ENCODE data around the gene MBD3. TPM values are rescaled to one million over a fixed set of nuclear protein-coding genes. Genes with fewer than 3 reads are reported as not detected.
A peak's percentile ranks its signal among the peaks of the same experiment; 100 is the strongest.

Gene MBD3
- total RNA-seq, 4 donors from 2014 or later, result 53.8 to 75.9 (median 64.5) TPM

- intact Hi-C loops (cut with DNase I; ENCODE audit: low total_unique reads), result loop anchor here (5.0 kb wide), 1 partner anchor 37 kb away; no protein-coding TSS in a partner anchor
- no peaks in the 10 kb centered on the region for H3K4me1 ChIP-seq
- no peaks in the 10 kb centered on the region for H3K9me3 ChIP-seq
- TF ChIP-seq POLR2A (IDR thresholded peaks at IDR 0.05), result no peak
- TF ChIP-seq CTCF (IDR thresholded peaks at IDR 0.05), result no peak
- H3K4me3 ChIP-seq, result no peak overlapping the region
- no peak for DNase-seq
- H3K27me3 ChIP-seq, result no peaks in the 10 kb centered on the region
- H3K27ac ChIP-seq, result no peak overlapping the region
- H3K36me3 ChIP-seq, result no peaks in the 10 kb centered on the region
Observed at GRCh38 chr19:1610579-1610978, 17.9 kb upstream of the MBD3 start.

DNA sequence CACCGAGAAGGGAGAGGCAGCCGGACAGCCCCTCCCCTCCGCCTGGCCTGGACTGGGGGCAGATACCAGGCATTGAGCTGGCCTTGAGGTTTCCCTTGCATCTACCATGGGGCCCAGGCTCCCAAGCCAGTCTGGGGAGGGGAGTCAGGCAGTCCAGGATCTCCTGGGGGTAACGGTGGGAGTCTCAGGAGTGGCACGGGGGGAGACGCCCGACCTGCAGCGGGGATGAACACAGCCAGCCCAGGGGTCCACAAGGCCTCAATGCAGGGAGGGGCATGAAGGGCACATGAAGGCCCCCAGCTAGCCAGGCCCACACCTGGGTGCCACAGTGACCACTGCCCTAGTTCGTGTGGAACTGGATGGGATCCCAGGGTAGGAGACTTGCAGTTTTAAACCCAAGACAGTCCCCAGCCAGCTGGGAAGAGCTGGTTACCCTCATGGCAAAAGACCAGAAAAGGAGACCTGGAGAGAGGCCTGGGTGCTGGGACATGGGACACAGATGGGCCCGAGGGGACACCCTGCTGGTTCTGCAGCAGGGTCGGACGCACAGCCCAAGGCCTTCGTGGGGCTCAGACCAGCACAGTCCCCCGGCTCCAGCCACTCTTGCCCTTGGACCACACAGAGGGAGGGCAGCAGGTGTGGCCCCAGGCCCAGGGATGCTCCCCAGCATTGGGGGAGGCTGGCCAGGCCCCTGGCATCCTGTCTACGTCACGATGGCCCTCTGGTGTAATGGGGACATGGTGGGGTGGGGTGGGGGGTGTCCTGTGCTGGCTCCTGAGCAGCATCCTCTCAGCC lies 17.2 kb upstream of the MBD3 start:
- Histone ChIP-seq H3K9me3 (no peaks in the 10 kb centered on the region), H3K4me3 (no peak overlapping the region), H3K4me1 (no peaks in the 10 kb centered on the region), H3K27ac (no peak overlapping the region), H3K27me3 (no peaks in the 10 kb centered on the region), H3K36me3 (no peaks in the 10 kb centered on the region)
- intact Hi-C loops (cut with DNase I; ENCODE audit: low total_unique reads), result loop anchor here (5.0 kb wide), 1 partner anchor 37 kb away; no protein-coding TSS in a partner anchor
- DNase-seq, result no peak
- no peak for TF ChIP-seq CTCF (IDR thresholded peaks at IDR 0.05)
- no peak for TF ChIP-seq POLR2A (IDR thresholded peaks at IDR 0.05)

DNA sequence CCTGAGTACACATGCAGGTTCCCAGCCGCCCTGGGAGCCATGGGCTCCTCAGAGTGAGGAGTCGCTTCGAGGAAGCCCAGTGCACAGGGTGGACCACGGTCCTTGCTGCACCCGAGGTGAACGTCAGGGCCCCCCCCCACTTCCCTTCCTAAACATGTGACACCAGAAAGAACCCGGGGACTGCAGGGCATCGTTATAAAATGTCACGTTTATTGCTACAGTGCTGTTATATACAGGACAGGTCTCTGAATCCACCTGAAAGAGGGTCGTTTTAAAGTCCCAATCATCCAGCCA lies 16.4 kb upstream of the MBD3 start:
- no peak for DNase-seq
- H3K9me3 ChIP-seq, result no peaks in the 10 kb centered on the region
- peaks cover 0 to 4% of the 10 kb centered on the region in 2 donors for H3K4me1 ChIP-seq
- H3K27me3 ChIP-seq, result no peaks in the 10 kb centered on the region
- no peaks in the 10 kb centered on the region for H3K36me3 ChIP-seq
- no peak for TF ChIP-seq CTCF (IDR thresholded peaks at IDR 0.05)
- no peak for TF ChIP-seq POLR2A (IDR thresholded peaks at IDR 0.05)
- H3K27ac ChIP-seq, result no peak overlapping the region
- intact Hi-C loops (cut with DNase I; ENCODE audit: low total_unique reads), result no loop called here
- H3K4me3 ChIP-seq, result no peak overlapping the region

DNA sequence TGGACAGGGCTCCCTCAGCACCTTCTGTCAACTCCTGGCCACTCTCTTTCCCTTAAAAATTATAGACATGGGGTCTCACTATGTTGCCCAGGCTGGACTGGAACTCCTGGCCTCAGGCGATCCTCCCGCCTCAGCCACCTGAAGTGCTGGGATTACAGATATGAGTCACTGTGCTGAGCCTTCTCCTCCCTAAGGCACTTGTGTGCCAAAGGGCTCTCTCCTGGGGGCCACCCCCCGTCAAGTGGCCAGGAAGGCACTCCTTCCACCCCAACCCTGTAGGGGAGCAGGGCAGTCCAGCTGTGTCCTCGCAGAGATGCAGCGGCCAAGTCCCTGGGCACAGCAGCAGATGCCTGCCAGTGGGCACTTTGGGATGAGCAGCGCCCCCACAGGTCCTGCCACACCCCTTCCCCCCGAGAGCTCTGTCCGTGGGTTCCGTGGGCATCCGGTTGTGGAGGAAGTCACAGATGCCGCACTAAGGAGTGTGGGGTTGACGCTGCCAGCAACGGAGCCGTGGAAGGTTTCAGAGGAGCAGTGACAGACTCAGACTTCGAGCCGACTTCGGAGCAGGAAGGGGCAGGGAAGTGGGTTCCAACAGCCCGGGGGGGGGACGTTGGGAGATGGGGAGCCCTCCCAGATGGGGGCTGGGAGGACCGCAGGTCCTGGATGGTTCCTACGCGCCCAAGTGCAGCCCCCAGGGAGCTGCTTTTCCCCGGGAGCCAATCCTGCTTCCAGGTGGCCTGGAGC lies 15.9 kb upstream of the MBD3 start:
- intact Hi-C loops (cut with DNase I; ENCODE audit: low total_unique reads), result no loop called here
- no peaks in the 10 kb centered on the region for H3K9me3 ChIP-seq
- no peak overlapping the region for H3K4me3 ChIP-seq
- TF ChIP-seq POLR2A (IDR thresholded peaks at IDR 0.05) (no peak), CTCF (IDR thresholded peaks at IDR 0.05) (no peak)
- peaks cover 0 to 4% of the 10 kb centered on the region in 2 donors for H3K4me1 ChIP-seq
- H3K27ac ChIP-seq, result no peak overlapping the region
- no peaks in the 10 kb centered on the region for H3K27me3 ChIP-seq
- no peak for DNase-seq
- no peaks in the 10 kb centered on the region for H3K36me3 ChIP-seq

DNA sequence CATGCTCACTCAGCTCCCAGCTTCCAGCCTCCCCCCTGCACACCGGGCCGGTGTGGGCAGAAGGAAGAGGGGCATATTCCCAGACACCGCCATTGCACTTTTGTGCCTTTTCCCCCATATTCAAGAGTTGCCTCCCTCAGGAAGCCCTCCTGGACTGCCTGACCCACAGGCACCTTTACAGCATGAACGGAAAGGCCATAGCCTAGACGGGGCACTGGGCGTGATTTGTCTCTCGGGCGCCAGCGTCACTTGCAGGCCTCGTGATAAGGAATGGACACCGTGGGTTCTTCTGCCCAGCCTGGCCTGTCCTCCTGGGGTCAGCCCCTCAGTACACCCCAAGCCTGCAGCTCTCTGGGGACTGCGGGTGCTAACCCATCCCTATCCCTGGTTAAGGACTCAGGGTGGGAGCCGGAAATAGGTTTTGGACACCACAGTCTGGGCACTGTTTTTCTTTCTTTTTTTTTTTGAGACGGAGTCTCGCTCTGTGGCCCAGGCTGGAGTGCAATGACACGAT lies 13.5 kb upstream of the MBD3 start:
- Histone ChIP-seq H3K4me1 (peaks cover 0 to 4% of the 10 kb centered on the region in 2 donors), H3K27me3 (no peaks in the 10 kb centered on the region), H3K36me3 (no peaks in the 10 kb centered on the region), H3K9me3 (no peaks in the 10 kb centered on the region), H3K4me3 (peak overlapping the region; percentile 94 to 97), H3K27ac (peak overlapping the region; percentile 83 to 95)
- DNase-seq, result peak in 1 of 2 donors; percentile 36
- intact Hi-C loops (cut with DNase I; ENCODE audit: low total_unique reads), result no loop called here
- no peak for TF ChIP-seq CTCF (IDR thresholded peaks at IDR 0.05)
- TF ChIP-seq POLR2A (IDR thresholded peaks at IDR 0.05), result no peak

Measured in uterus (tissue), 4 donors.